Liver (tissue), 9 donors: ENCODE measurements around the gene STUM. TPM values are rescaled to one million over a fixed set of nuclear protein-coding genes. Genes with fewer than 3 reads are reported as not detected.

Source experiments
- DNase-seq: peaks from one replicate; pipeline ENCODE4 v3.0.0-alpha.2; 2017; ENCODE audit warnings: low spot score
- H3K27ac ChIP-seq, 2 donors: one replicate each; pipeline ENCODE4 v1.7.0; 2013; ENCODE audit warnings: inconsistent platforms in 2 of 2, low read length in 2 of 2, control low read depth in 1 of 2, low read depth in 1 of 2, mild to moderate bottlenecking in 1 of 2
- H3K27me3 ChIP-seq, 4 donors: one replicate each; pipeline versions ENCODE4 v1.6.1 to v1.7.0; 2013; ENCODE audit warnings: low read length in 3 of 4, inconsistent platforms in 1 of 4, mild to moderate bottlenecking in 1 of 4, moderate library complexity in 1 of 4; ENCODE audit not compliant: control insufficient read depth in 4 of 4, insufficient read depth in 4 of 4
- H3K36me3 ChIP-seq, 4 donors: one replicate each; pipeline versions ENCODE4 v1.6.1 to v1.7.0; 2013; ENCODE audit warnings: low read length in 3 of 4, mild to moderate bottlenecking in 3 of 4, low read depth in 1 of 4, moderate library complexity in 1 of 4; ENCODE audit not compliant: control insufficient read depth in 4 of 4, insufficient read depth in 3 of 4
- H3K4me1 ChIP-seq, 4 donors: one replicate each; pipeline versions ENCODE4 v1.6.1 to v1.7.0; 2013; ENCODE audit warnings: low read length in 3 of 4, mild to moderate bottlenecking in 3 of 4, moderate library complexity in 1 of 4; ENCODE audit not compliant: control insufficient read depth in 4 of 4, insufficient read depth in 4 of 4
- H3K4me3 ChIP-seq, 3 donors: one replicate each; pipeline versions ENCODE4 v1.6.1 to v1.7.0; 2013; ENCODE audit warnings: low read length in 3 of 3, control low read depth in 1 of 3, low read depth in 1 of 3, mild to moderate bottlenecking in 1 of 3
- H3K9ac ChIP-seq, 2 donors: one replicate each; pipeline ENCODE4 v1.7.0; 2013; ENCODE audit warnings: low read length in 2 of 2, mild to moderate bottlenecking in 2 of 2, moderate library complexity in 2 of 2, control low read depth in 1 of 2, low read depth in 1 of 2
- H3K9me3 ChIP-seq, 4 donors: one replicate each; pipeline versions ENCODE4 v1.6.1 to v1.7.0; 2013; ENCODE audit warnings: low read length in 3 of 4; ENCODE audit not compliant: control insufficient read depth in 4 of 4
- ATF3 ChIP-seq: IDR thresholded peaks from 2 replicates; pipeline ENCODE4 v1.6.1; 2016; ENCODE audit warnings: antibody characterized with exemption
- CTCF ChIP-seq: fragments of 150-350 bp; IDR thresholded peaks from 2 replicates; pipeline ENCODE4 v1.5.1; 2017; ENCODE audit warnings: improper control_type of control experiment, low read depth, low read length; ENCODE audit not compliant: missing input control
- EGR1 ChIP-seq, 2 donors: IDR thresholded peaks; 2 replicates each; pipeline ENCODE4 v1.6.1; 2016 to 2018; ENCODE audit warnings: antibody characterized with exemption in 2 of 2, low read depth in 2 of 2
- FOXA1 ChIP-seq: IDR thresholded peaks from 2 replicates; pipeline ENCODE4 v1.6.1; 2016; ENCODE audit warnings: antibody characterized with exemption
- FOXA2 ChIP-seq: IDR thresholded peaks from 2 replicates; pipeline ENCODE4 v1.6.1; 2016; ENCODE audit warnings: antibody characterized with exemption
- GABPA ChIP-seq, 2 donors: IDR thresholded peaks in 1 of 2; conservative IDR thresholded peaks in 1 of 2; 2 replicates each; pipeline ENCODE4 v1.6.1; 2016; ENCODE audit warnings: antibody characterized with exemption in 2 of 2, mild to moderate bottlenecking in 1 of 2, moderate library complexity in 1 of 2
- HNF4A ChIP-seq, 2 donors: conservative IDR thresholded peaks; 2 replicates each; pipeline ENCODE4 v1.6.1; 2016; ENCODE audit warnings: antibody characterized with exemption in 2 of 2, mild to moderate bottlenecking in 2 of 2
- HNF4G ChIP-seq: IDR thresholded peaks from 2 replicates; pipeline ENCODE4 v1.6.1; 2016; ENCODE audit warnings: antibody characterized with exemption
- JUND ChIP-seq, 2 donors: IDR thresholded peaks; 2 replicates each; pipeline ENCODE4 v1.6.1; 2016; ENCODE audit warnings: antibody characterized with exemption in 2 of 2
- MAX ChIP-seq: IDR thresholded peaks from 2 replicates; pipeline ENCODE4 v1.6.1; 2016; ENCODE audit warnings: antibody characterized with exemption
- NR2F2 ChIP-seq: IDR thresholded peaks from 2 replicates; pipeline ENCODE4 v1.6.1; 2016; ENCODE audit warnings: antibody characterized with exemption
- RAD21 ChIP-seq, 2 donors: IDR thresholded peaks; 2 replicates each; pipeline ENCODE4 v1.6.1; 2016; ENCODE audit warnings: antibody characterized with exemption in 2 of 2, mild to moderate bottlenecking in 2 of 2
- REST ChIP-seq: IDR thresholded peaks from 2 replicates; pipeline ENCODE4 v1.6.1; 2016; ENCODE audit warnings: antibody characterized with exemption, mild to moderate bottlenecking
- RXRA ChIP-seq, 2 donors: IDR thresholded peaks; 2 replicates each; pipeline ENCODE4 v1.6.1; 2017 to 2018; ENCODE audit warnings: antibody characterized with exemption in 2 of 2, mild to moderate bottlenecking in 1 of 2
- SP1 ChIP-seq: IDR thresholded peaks from 2 replicates; pipeline ENCODE4 v1.6.1; 2018; ENCODE audit warnings: antibody characterized with exemption, mild to moderate bottlenecking
- TAF1 ChIP-seq: conservative IDR thresholded peaks from 2 replicates; pipeline ENCODE4 v1.6.1; 2016; ENCODE audit warnings: antibody characterized with exemption, mild to moderate bottlenecking
- YY1 ChIP-seq: IDR thresholded peaks from 2 replicates; pipeline ENCODE4 v1.6.1; 2016; ENCODE audit warnings: antibody characterized with exemption, mild to moderate bottlenecking
- ZBTB33 ChIP-seq: IDR thresholded peaks from 2 replicates; pipeline ENCODE4 v1.6.1; 2016; ENCODE audit warnings: antibody characterized with exemption
- WGBS: extraction: QIAGEN DNeasy Blood & Tissue Kit; methylation state at CpG from one replicate; pipeline ENCODE4 v1.1.7; 2013; 5-methylcytosine and 5-hydroxymethylcytosine counted together
- polyA plus RNA-seq, 2 donors: library from polyadenylated mRNA; stranded (reverse) in 1 of 2; unstranded in 1 of 2; fragments of 200-250 nt in 1 of 2; fragments of >200 nt in 1 of 2; fragmentation: Nextera tagmentation in 1 of 2; extraction: Ambion mirVana in 1 of 2; gene quantifications; one replicate each; pipeline versions ENCODE4 v1.2.1 to v1.2.3, GENCODE V29; 2013 to 2015
- total RNA-seq, 2 donors: library from RNA; depleted of rRNA; stranded (reverse); fragments of >200 nt; gene quantifications; one replicate each; pipeline ENCODE4 v1.2.3, GENCODE V29; 2014
- donor health status: healthy.
- donor health status: healthy.
- donor health status: healthy.
- donor health status: healthy.
- donor health status: healthy.

The STUM gene
- total and polyA plus RNA-seq, 4 donors: 0.03 to 0.14 (median 0.07) TPM

- Histone ChIP-seq H3K9me3 (no peaks in the 10 kb centered on the region), H3K36me3 (no peaks in the 10 kb centered on the region), H3K27me3 (no peaks in the 10 kb centered on the region), H3K27ac (no peak overlapping the region), H3K9ac (no peak overlapping the region), H3K4me1 (no peaks in the 10 kb centered on the region), H3K4me3 (no peak overlapping the region)
- WGBS: 82% methylated on average over 11 of the region's 11 CpGs
- no peak for TF ChIP-seq RXRA (IDR thresholded peaks at IDR 0.05)
- no peak for TF ChIP-seq FOXA1
- TF ChIP-seq YY1: no peak
- no peak for TF ChIP-seq NR2F2
- no peak for TF ChIP-seq HNF4A (conservative IDR thresholded peaks at IDR 0.05)
- no peak for TF ChIP-seq CTCF
- TF ChIP-seq REST: no peak
- TF ChIP-seq SP1: no peak
- DNase-seq: no peak
Observed at GRCh38 chr1:226635456-226635941, 86.9 kb downstream of the STUM start.

- no peak overlapping the region for H3K27ac ChIP-seq
Observed at GRCh38 chr1:226636847-226637096, 88.2 kb downstream of the STUM start.

More at GRCh38 chr1:226636847-226637096, 88.2 kb downstream of the STUM start:
- H3K4me1 ChIP-seq: no peaks in the 10 kb centered on the region
- no peak overlapping the region for H3K4me3 ChIP-seq
- WGBS: 91% methylated on average over 1 of the region's 1 CpG
- no peaks in the 10 kb centered on the region for H3K27me3 ChIP-seq
- no peak for DNase-seq
- H3K9me3 ChIP-seq: no peaks in the 10 kb centered on the region
- H3K9ac ChIP-seq: no peak overlapping the region
- TF ChIP-seq ZBTB33 (no peak), HNF4A (conservative IDR thresholded peaks at IDR 0.05) (no peak), EGR1 (IDR thresholded peaks at IDR 0.05; ENCODE audit: low read depth in 2 of 2) (no peak), TAF1 (no peak), GABPA (IDR thresholded peaks at IDR 0.05 in 1 of 2, conservative IDR thresholded peaks at IDR 0.05 in 1 of 2) (no peak), JUND (IDR thresholded peaks at IDR 0.05) (no peak), RAD21 (IDR thresholded peaks at IDR 0.05) (no peak), RXRA (IDR thresholded peaks at IDR 0.05) (no peak), MAX (no peak), FOXA2 (no peak), FOXA1 (no peak), ATF3 (no peak), REST (no peak), CTCF (no peak), YY1 (no peak), HNF4G (no peak)
- no peaks in the 10 kb centered on the region for H3K36me3 ChIP-seq
